VCaP (cell line): ENCODE measurements around the gene IL20RA.
A peak's percentile ranks its signal among the peaks of the same experiment; 100 is the strongest.

Experiments used
- H3K27ac ChIP-seq: fragments of 450-650 bp; 2 replicates; pipeline ENCODE4 v1.5.1; 2017
- CTCF ChIP-seq: fragments of 450-650 bp; conservative IDR thresholded peaks from 2 replicates; pipeline ENCODE4 v1.5.1; 2017; ENCODE audit warnings: mild to moderate bottlenecking, moderate library complexity

Gene IL20RA, protein sequence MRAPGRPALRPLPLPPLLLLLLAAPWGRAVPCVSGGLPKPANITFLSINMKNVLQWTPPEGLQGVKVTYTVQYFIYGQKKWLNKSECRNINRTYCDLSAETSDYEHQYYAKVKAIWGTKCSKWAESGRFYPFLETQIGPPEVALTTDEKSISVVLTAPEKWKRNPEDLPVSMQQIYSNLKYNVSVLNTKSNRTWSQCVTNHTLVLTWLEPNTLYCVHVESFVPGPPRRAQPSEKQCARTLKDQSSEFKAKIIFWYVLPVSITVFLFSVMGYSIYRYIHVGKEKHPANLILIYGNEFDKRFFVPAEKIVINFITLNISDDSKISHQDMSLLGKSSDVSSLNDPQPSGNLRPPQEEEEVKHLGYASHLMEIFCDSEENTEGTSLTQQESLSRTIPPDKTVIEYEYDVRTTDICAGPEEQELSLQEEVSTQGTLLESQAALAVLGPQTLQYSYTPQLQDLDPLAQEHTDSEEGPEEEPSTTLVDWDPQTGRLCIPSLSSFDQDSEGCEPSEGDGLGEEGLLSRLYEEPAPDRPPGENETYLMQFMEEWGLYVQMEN

GRCh38 chr6:137044366-137045221 is at the start of gene IL20RA:
TSS of gene IL20RA (minus strand) at chr6:137044965. CDS start at chr6:137044728, 237 bp downstream.
- H3K27ac ChIP-seq, result peak within 1 kb of the TSS; percentile 90
- 0 out of 2 replicates have a peak, but pooled peaks have one; percentile 25 for TF ChIP-seq CTCF

- H3K27ac ChIP-seq, result no peak overlapping the region; the same call in 1 of the 2 replicates
- no peak for TF ChIP-seq CTCF
Observed at GRCh38 chr6:137093183-137094069, 48.7 kb upstream of the IL20RA start.

DNA sequence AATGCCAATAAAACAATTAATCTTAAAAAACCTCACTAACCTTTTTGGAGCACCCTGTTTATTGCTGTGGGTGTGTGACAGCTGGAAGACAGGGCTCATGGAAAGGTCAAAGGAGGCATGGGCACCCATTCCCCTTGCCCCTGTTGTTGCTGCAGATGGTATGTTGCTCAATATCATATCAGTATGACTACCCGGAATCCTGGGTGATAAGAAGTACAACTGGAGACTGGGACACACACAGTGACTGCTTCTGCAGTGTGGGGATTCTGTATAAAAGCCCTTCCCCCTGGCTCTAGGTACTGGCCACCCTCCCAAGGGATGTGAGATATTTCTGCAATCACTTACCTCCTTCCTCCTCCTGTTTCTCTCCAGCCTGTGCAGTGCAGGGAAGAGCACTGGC is 47.3 kb upstream of the IL20RA start:
- H3K27ac ChIP-seq, result no peak overlapping the region

DNA sequence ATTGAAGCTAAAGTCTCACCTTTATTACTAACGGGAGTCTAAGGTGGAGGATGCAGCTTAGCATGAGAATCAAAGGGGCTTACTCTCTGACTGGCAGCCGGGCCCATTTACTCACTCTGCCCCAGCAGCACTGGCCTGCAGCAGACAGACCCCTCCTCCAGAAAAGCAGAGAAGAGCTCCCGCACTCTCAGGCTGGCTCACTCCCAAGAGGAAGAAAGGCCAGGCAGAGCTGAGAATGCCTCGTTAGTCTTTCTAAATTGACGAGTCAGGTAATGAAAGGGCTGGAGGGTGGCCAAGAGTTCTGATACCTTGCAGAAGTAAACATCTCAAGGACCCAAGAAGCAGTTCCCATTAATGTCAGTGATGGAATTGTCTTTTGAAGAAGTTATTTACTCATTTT is 44.5 kb upstream of the IL20RA start:
- H3K27ac ChIP-seq, result peak overlapping the region; percentile 57
- no peak for TF ChIP-seq CTCF

More for the DNA sequence above, 47.3 kb upstream of the IL20RA start:
- no peak for TF ChIP-seq CTCF

- no peak overlapping the region for H3K27ac ChIP-seq
- TF ChIP-seq CTCF, result no peak
Observed at GRCh38 chr6:137087902-137088301, 43.1 kb upstream of the IL20RA start.

- no peak for TF ChIP-seq CTCF
- H3K27ac ChIP-seq, result no peak overlapping the region
Observed at GRCh38 chr6:137086031-137086430, 41.3 kb upstream of the IL20RA start.
